HCT116 (cell line): ENCODE results near the gene PADI4.

Experiments
- CBX3 ChIP-seq: IDR thresholded peaks from 2 replicates; pipeline ENCODE4 v1.6.1; 2012; ENCODE audit warnings: low read depth
- EZH2 ChIP-seq: fragments of 200-600 bp; sonication (generic); IDR thresholded peaks from 2 replicates; pipeline ENCODE4 v1.6.1; 2017; ENCODE audit warnings: antibody characterized with exemption, mixed run types
- EZH2phosphoT487 ChIP-seq: fragments of 200-600 bp; IDR thresholded peaks from 2 replicates; pipeline ENCODE4 v1.6.1; 2018; ENCODE audit warnings: antibody characterized with exemption, borderline replicate concordance
- FOSL1 ChIP-seq: IDR thresholded peaks from 2 replicates; pipeline ENCODE4 v1.6.1; 2012; ENCODE audit warnings: low read depth
- JUND ChIP-seq: IDR thresholded peaks from 2 replicates; pipeline ENCODE4 v1.6.1; 2012
- POLR2A ChIP-seq: IDR thresholded peaks from 2 replicates; pipeline ENCODE4 v1.7.0; 2011; ENCODE audit warnings: borderline replicate concordance; ENCODE audit not compliant: insufficient read depth, insufficient read length; ENCODE audit errors: extremely low read depth
- POLR2AphosphoS5 ChIP-seq: IDR thresholded peaks from 2 replicates; pipeline ENCODE4 v1.6.1; 2011; ENCODE audit warnings: mild to moderate bottlenecking, low read depth, low read length, moderate library complexity
- RAD21 ChIP-seq: IDR thresholded peaks from 2 replicates; pipeline ENCODE4 v1.6.1; 2012; ENCODE audit warnings: low read depth, mild to moderate bottlenecking
- SP1 ChIP-seq: IDR thresholded peaks from 2 replicates; pipeline ENCODE4 v1.6.1; 2012; ENCODE audit warnings: low read depth
- SRF ChIP-seq: IDR thresholded peaks from 2 replicates; pipeline ENCODE4 v1.6.1; 2012; ENCODE audit warnings: low read depth
- YY1 ChIP-seq: IDR thresholded peaks from 2 replicates; pipeline ENCODE4 v1.6.1; 2011; ENCODE audit warnings: low read length, low read depth, moderate library complexity, mild to moderate bottlenecking; ENCODE audit not compliant: insufficient replicate concordance; ENCODE audit errors: extremely low read depth
- ZNF274 ChIP-seq: fragments of 200-500 bp; sonication (Bioruptor generic); IDR thresholded peaks from 2 replicates; pipeline ENCODE4 v1.6.1; 2014; ENCODE audit warnings: mild to moderate bottlenecking, low read depth, low read length, inconsistent platforms
- TF ChIP-seq, protein P1 (sequence below), 3 experiments: fragments of 200-600 bp in 1 of 3; sonication (generic) in 1 of 3; IDR thresholded peaks in 2 of 3; conservative IDR thresholded peaks in 1 of 3; 2 replicates each; pipeline ENCODE4 v1.5.1; 2012 to 2017; ENCODE audit warnings: low read depth in 2 of 3, low read length in 2 of 3, antibody characterized with exemption in 1 of 3, borderline replicate concordance in 1 of 3, control low read depth in 1 of 3, mild to moderate bottlenecking in 1 of 3, mixed read lengths in 1 of 3, mixed run types in 1 of 3, moderate library complexity in 1 of 3; ENCODE audit not compliant: insufficient read depth in 1 of 3
- TF ChIP-seq, protein P2 (sequence below): IDR thresholded peaks from 2 replicates; pipeline ENCODE4 v1.6.1; 2012

DNA sequence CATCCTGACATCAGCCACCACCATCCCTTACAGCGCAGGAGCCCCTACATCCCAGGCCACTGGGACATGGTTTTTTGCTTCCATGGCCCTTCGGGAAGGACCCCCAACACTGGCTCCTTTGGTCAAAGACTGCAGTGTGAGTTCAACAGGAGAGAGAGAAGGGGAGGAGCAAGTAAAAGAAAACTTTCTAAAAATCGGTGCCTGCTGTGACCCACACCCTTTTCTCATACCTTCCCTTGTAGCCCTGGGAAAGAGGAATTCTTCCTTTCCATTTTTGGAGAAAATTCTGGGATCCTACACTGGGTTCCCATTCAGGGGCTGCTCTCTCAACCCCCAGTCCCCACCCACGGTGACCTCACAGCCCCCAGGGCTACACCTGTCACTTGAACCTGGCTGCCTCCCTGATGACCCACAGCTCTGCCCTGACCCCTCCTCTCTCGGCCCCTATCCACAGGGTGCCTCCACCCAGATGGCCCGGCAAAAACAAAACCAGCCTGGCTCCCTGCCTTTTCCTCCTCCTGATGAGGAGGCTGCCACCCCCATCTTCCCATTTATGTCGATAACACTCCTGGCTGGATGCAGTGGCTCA, 7.6 kb downstream of the PADI4 start:
- TF ChIP-seq EZH2: no peak
- TF ChIP-seq, protein P1, sequence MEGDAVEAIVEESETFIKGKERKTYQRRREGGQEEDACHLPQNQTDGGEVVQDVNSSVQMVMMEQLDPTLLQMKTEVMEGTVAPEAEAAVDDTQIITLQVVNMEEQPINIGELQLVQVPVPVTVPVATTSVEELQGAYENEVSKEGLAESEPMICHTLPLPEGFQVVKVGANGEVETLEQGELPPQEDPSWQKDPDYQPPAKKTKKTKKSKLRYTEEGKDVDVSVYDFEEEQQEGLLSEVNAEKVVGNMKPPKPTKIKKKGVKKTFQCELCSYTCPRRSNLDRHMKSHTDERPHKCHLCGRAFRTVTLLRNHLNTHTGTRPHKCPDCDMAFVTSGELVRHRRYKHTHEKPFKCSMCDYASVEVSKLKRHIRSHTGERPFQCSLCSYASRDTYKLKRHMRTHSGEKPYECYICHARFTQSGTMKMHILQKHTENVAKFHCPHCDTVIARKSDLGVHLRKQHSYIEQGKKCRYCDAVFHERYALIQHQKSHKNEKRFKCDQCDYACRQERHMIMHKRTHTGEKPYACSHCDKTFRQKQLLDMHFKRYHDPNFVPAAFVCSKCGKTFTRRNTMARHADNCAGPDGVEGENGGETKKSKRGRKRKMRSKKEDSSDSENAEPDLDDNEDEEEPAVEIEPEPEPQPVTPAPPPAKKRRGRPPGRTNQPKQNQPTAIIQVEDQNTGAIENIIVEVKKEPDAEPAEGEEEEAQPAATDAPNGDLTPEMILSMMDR (IDR thresholded peaks at IDR 0.05 in 2 of 3, conservative IDR thresholded peaks at IDR 0.05 in 1 of 3; ENCODE audit: borderline replicate concordance in 1 of 3, insufficient read depth in 1 of 3, low read depth in 2 of 3, low read length in 2 of 3): no peak
- TF ChIP-seq EZH2phosphoT487: no peak
- no peak for TF ChIP-seq POLR2A
- TF ChIP-seq ZNF274: no peak
- TF ChIP-seq FOSL1: no peak
- no peak for TF ChIP-seq RAD21
- no peak for TF ChIP-seq YY1
- TF ChIP-seq SP1: no peak
- no peak for TF ChIP-seq JUND
- no peak for TF ChIP-seq SRF
- TF ChIP-seq, protein P2, sequence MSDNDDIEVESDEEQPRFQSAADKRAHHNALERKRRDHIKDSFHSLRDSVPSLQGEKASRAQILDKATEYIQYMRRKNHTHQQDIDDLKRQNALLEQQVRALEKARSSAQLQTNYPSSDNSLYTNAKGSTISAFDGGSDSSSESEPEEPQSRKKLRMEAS: no peak
- no peak for TF ChIP-seq POLR2AphosphoS5
- TF ChIP-seq CBX3: no peak
